H9 (cell line): ENCODE measurements around the gene SLPI. TPM values are rescaled to one million over a fixed set of nuclear protein-coding genes. Genes with fewer than 3 reads are reported as not detected.

Source experiments
- DNase-seq: peaks from one replicate; pipeline ENCODE4 v3.0.0-alpha.2; 2017
- H2AFZ ChIP-seq: one replicate; pipeline ENCODE4 v1.6.1; 2013; ENCODE audit warnings: mild to moderate bottlenecking, low read length, control low read depth, moderate library complexity
- H2AK5ac ChIP-seq: 2 replicates; pipeline ENCODE4 v1.6.1; 2013; ENCODE audit warnings: low read length, control low read depth, mixed read lengths; ENCODE audit not compliant: insufficient read length
- H2BK120ac ChIP-seq: one replicate; pipeline ENCODE4 v1.6.1; 2013; ENCODE audit warnings: low read depth, mild to moderate bottlenecking, low read length, control low read depth, inconsistent platforms; ENCODE audit not compliant: poor library complexity, severe bottlenecking
- H2BK12ac ChIP-seq: 2 replicates; pipeline ENCODE4 v1.6.1; 2013; ENCODE audit warnings: low read length, control low read depth, mixed read lengths, low read depth; ENCODE audit not compliant: insufficient read length
- H2BK15ac ChIP-seq: 2 replicates; pipeline ENCODE4 v1.6.1; 2013; ENCODE audit warnings: low read depth, low read length, control low read depth
- H2BK20ac ChIP-seq: one replicate; pipeline ENCODE4 v1.6.1; 2013; ENCODE audit warnings: low read depth, mild to moderate bottlenecking, low read length, control low read depth, inconsistent platforms; ENCODE audit not compliant: poor library complexity, severe bottlenecking
- H2BK5ac ChIP-seq: 2 replicates; pipeline ENCODE4 v1.6.1; 2013; ENCODE audit warnings: low read length, control low read depth, mixed read lengths; ENCODE audit not compliant: insufficient read length
- H3K14ac ChIP-seq: 2 replicates; pipeline ENCODE4 v1.6.1; 2013; ENCODE audit warnings: low read length, control low read depth; ENCODE audit not compliant: insufficient read depth
- H3K18ac ChIP-seq: 2 replicates; pipeline ENCODE4 v1.6.1; 2013; ENCODE audit warnings: low read depth, mild to moderate bottlenecking, mixed read lengths, low read length, control low read depth; ENCODE audit not compliant: insufficient read length
- H3K23ac ChIP-seq: 2 replicates; pipeline ENCODE4 v1.6.1; 2013; ENCODE audit warnings: low read length, control low read depth, mixed read lengths, low read depth; ENCODE audit not compliant: insufficient read length
- H3K23me2 ChIP-seq: 2 replicates; pipeline ENCODE4 v1.6.1; 2013; ENCODE audit warnings: low read depth, mild to moderate bottlenecking, mixed read lengths, low read length, control low read depth; ENCODE audit not compliant: insufficient read length, poor library complexity, severe bottlenecking
- H3K27ac ChIP-seq: 2 replicates; pipeline ENCODE4 v1.5.1; 2013; ENCODE audit warnings: low read length, control low read depth, mixed read lengths, low read depth; ENCODE audit not compliant: insufficient read length
- H3K27me3 ChIP-seq: 2 replicates; pipeline ENCODE4 v1.6.1; 2013; ENCODE audit warnings: low read length, control low read depth, inconsistent platforms; ENCODE audit not compliant: insufficient read depth
- H3K4ac ChIP-seq: 2 replicates; pipeline ENCODE4 v1.6.1; 2013; ENCODE audit warnings: low read depth, mild to moderate bottlenecking, control low read depth, inconsistent platforms, low read length, moderate library complexity
- H3K4me1 ChIP-seq: 2 replicates; pipeline ENCODE4 v1.6.1; 2013; ENCODE audit warnings: low read length, control low read depth, inconsistent platforms; ENCODE audit not compliant: insufficient read depth
- H3K4me2 ChIP-seq: 2 replicates; pipeline ENCODE4 v1.6.1; 2013; ENCODE audit warnings: low read length, control low read depth, mixed read lengths; ENCODE audit not compliant: insufficient read length, insufficient read depth
- H3K56ac ChIP-seq: 2 replicates; pipeline ENCODE4 v1.6.1; 2013; ENCODE audit warnings: low read depth, mild to moderate bottlenecking, mixed read lengths, low read length, control low read depth; ENCODE audit not compliant: insufficient read length
- H3K79me1 ChIP-seq: 2 replicates; pipeline ENCODE4 v1.6.1; 2013; ENCODE audit warnings: low read depth, mild to moderate bottlenecking, moderate library complexity, low read length, control low read depth, inconsistent platforms; ENCODE audit not compliant: insufficient read depth, poor library complexity, severe bottlenecking
- H3K79me2 ChIP-seq: 2 replicates; pipeline ENCODE4 v1.6.1; 2013; ENCODE audit warnings: low read length, control low read depth, inconsistent platforms; ENCODE audit not compliant: insufficient read depth
- H3K9ac ChIP-seq: 2 replicates; pipeline ENCODE4 v1.6.1; 2013; ENCODE audit warnings: low read length, control low read depth, mixed read lengths; ENCODE audit not compliant: insufficient read length; ENCODE audit errors: extremely low read depth
- H3K9me3 ChIP-seq: one replicate; pipeline ENCODE4 v1.6.1; 2013; ENCODE audit warnings: low read depth, low read length, inconsistent platforms; ENCODE audit not compliant: control insufficient read depth
- H3T11ph ChIP-seq: one replicate; pipeline ENCODE4 v1.6.1; 2013; ENCODE audit warnings: mild to moderate bottlenecking, low read length, control low read depth, inconsistent platforms
- H4K20me1 ChIP-seq: one replicate; pipeline ENCODE4 v1.6.1; 2013; ENCODE audit not compliant: control insufficient read depth, insufficient read length, insufficient read depth
- H4K5ac ChIP-seq: 2 replicates; pipeline ENCODE4 v1.6.1; 2013; ENCODE audit warnings: low read depth, mild to moderate bottlenecking, mixed read lengths, low read length, control low read depth; ENCODE audit not compliant: insufficient read length
- H4K8ac ChIP-seq: replicated peaks from 2 replicates; pipeline ENCODE4 v1.6.1; 2013; ENCODE audit warnings: low read length, control low read depth, mixed read lengths, low read depth; ENCODE audit not compliant: insufficient read length
- H4K91ac ChIP-seq: 2 replicates; pipeline ENCODE4 v1.6.1; 2013; ENCODE audit warnings: low read depth, mild to moderate bottlenecking, moderate library complexity, mixed read lengths, low read length, control low read depth; ENCODE audit not compliant: insufficient read length
- H3K27ac Mint-ChIP-seq, 3 experiments: 2 replicates in 2 of 3; 3 replicates in 1 of 3; pipeline ENCODE4 v1.8.0; 2020 to 2021; ENCODE audit warnings: mixed read lengths in 3 of 3, mild to moderate bottlenecking in 1 of 3, moderate library complexity in 1 of 3
- H3K27me3 Mint-ChIP-seq: 2 replicates; pipeline ENCODE4 v1.8.0; 2021; ENCODE audit warnings: low read depth, mild to moderate bottlenecking, moderate library complexity, mixed read lengths
- H3K36me3 Mint-ChIP-seq, 3 experiments: 2 replicates in 2 of 3; 3 replicates in 1 of 3; pipeline ENCODE4 v1.8.0; 2020 to 2021; ENCODE audit warnings: low read depth in 3 of 3, mixed read lengths in 3 of 3; ENCODE audit not compliant: insufficient read depth in 1 of 3
- H3K4me1 Mint-ChIP-seq, 2 experiments: 2 replicates each; pipeline ENCODE4 v1.8.0; 2020; ENCODE audit warnings: mixed read lengths in 2 of 2
- H3K4me3 Mint-ChIP-seq, 2 experiments: 2 replicates in 1 of 2; 3 replicates in 1 of 2; pipeline ENCODE4 v1.8.0; 2020 to 2021; ENCODE audit warnings: mild to moderate bottlenecking in 2 of 2, mixed read lengths in 2 of 2, moderate library complexity in 1 of 2
- H3K9me3 Mint-ChIP-seq, 2 experiments: 2 replicates in 1 of 2; 3 replicates in 1 of 2; pipeline ENCODE4 v1.8.0; 2020; ENCODE audit warnings: mild to moderate bottlenecking in 2 of 2, mixed read lengths in 2 of 2, moderate library complexity in 1 of 2
- WGBS: extraction: QIAGEN DNeasy Blood & Tissue Kit; methylation state at CpG from one replicate; pipeline ENCODE4 v1.1.7; 2013; ENCODE audit warnings: missing lambda C conversion rate, low lambda C conversion rate, mixed read lengths; ENCODE audit not compliant: insufficient read length; ENCODE audit errors: extremely low coverage; 5-methylcytosine and 5-hydroxymethylcytosine counted together
- total RNA-seq: library from RNA; stranded (reverse); gene quantifications from 2 replicates; pipeline ENCODE4 v1.2.1, GENCODE V29; 2021
- TF ChIP-seq, protein P1 (sequence below): fragments of 200-600 bp; sonication (generic); conservative IDR thresholded peaks from 3 replicates; pipeline ENCODE4 v1.8.0; 2021; ENCODE audit warnings: antibody characterized with exemption, mild to moderate bottlenecking

SLPI gene
- total RNA-seq, 1 experiment from 2014 or later, result not detected

- Histone ChIP-seq H3K9me3 (no peaks in the 10 kb centered on the region), H2BK12ac (no peak overlapping the region)
- no CpG with 5 or more reads among the region's 5 CpGs for WGBS
These were observed 34.5 kb upstream of the SLPI start for GRCh38 chr20:45288860-45289259.

More at GRCh38 chr20:45288860-45289259, 34.5 kb upstream of the SLPI start:
- H3K23ac ChIP-seq, result no peak overlapping the region
- no peak overlapping the region for H3K4ac ChIP-seq
- H4K5ac ChIP-seq, result no peak overlapping the region
- H4K91ac ChIP-seq, result no peak overlapping the region
- TF ChIP-seq, protein P1, sequence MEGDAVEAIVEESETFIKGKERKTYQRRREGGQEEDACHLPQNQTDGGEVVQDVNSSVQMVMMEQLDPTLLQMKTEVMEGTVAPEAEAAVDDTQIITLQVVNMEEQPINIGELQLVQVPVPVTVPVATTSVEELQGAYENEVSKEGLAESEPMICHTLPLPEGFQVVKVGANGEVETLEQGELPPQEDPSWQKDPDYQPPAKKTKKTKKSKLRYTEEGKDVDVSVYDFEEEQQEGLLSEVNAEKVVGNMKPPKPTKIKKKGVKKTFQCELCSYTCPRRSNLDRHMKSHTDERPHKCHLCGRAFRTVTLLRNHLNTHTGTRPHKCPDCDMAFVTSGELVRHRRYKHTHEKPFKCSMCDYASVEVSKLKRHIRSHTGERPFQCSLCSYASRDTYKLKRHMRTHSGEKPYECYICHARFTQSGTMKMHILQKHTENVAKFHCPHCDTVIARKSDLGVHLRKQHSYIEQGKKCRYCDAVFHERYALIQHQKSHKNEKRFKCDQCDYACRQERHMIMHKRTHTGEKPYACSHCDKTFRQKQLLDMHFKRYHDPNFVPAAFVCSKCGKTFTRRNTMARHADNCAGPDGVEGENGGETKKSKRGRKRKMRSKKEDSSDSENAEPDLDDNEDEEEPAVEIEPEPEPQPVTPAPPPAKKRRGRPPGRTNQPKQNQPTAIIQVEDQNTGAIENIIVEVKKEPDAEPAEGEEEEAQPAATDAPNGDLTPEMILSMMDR, result no peak
- no peak overlapping the region for H4K8ac ChIP-seq
- no peak overlapping the region for H3T11ph ChIP-seq
- H3K4me1 ChIP-seq, result peaks cover 2% of the 10 kb centered on the region; the same call in 1 of the 2 replicates
- H2AK5ac ChIP-seq, result no peak overlapping the region
- H2BK120ac ChIP-seq, result no peak overlapping the region
- H3K79me2 ChIP-seq, result no peaks in the 10 kb centered on the region
- H3K14ac ChIP-seq, result no peak overlapping the region
- no peak overlapping the region for H2BK20ac ChIP-seq
- no peak overlapping the region for H3K18ac ChIP-seq
- peaks cover 12 to 13% of the 10 kb centered on the region in 2 experiments for H3K4me1 Mint-ChIP-seq
- no peak overlapping the region for H3K27ac ChIP-seq
- H3K9me3 Mint-ChIP-seq, result peaks cover 1% of the 10 kb centered on the region in 2 experiments
- no peak overlapping the region for H3K27ac Mint-ChIP-seq
- H4K20me1 ChIP-seq, result no peaks in the 10 kb centered on the region
- peaks cover 43% of the 10 kb centered on the region for H3K27me3 Mint-ChIP-seq
- H2BK5ac ChIP-seq, result no peak overlapping the region
- peaks cover 7% of the 10 kb centered on the region for H3K23me2 ChIP-seq
- H3K79me1 ChIP-seq, result no peaks in the 10 kb centered on the region
- no peak for DNase-seq
- H3K36me3 Mint-ChIP-seq, result peaks cover 0 to 1% (median under 1%) of the 10 kb centered on the region in 3 experiments; a peak in 3 of 7 replicates
- H3K4me2 ChIP-seq, result no peak overlapping the region
- H3K9ac ChIP-seq, result no peak overlapping the region
- no peak overlapping the region for H3K56ac ChIP-seq
- H2AFZ ChIP-seq, result no peak overlapping the region
- H2BK15ac ChIP-seq, result no peak overlapping the region
- no peak overlapping the region for H3K4me3 Mint-ChIP-seq
- H3K27me3 ChIP-seq, result peaks cover 5% of the 10 kb centered on the region; the same call in 1 of the 2 replicates
